Neural progenitor cell (in vitro differentiated cells): ENCODE results near the gene NFATC2.

Experiments used
- CTCF ChIP-seq: fragments of 200-600 bp; sonication (generic); IDR thresholded peaks from 2 replicates; pipeline ENCODE4 v1.5.1; 2017; ENCODE audit warnings: antibody characterized with exemption, mild to moderate bottlenecking
- EZH2 ChIP-seq: fragments of 200-600 bp; sonication (generic); IDR thresholded peaks from 2 replicates; pipeline ENCODE4 v1.6.1; 2017; ENCODE audit warnings: antibody characterized with exemption, mild to moderate bottlenecking, moderate library complexity

GRCh38 chr20:51490635-51491034 lies 51.9 kb downstream of the NFATC2 start:
- TF ChIP-seq CTCF (no peak), EZH2 (no peak)
